GM21447 (cell line): ENCODE data around the gene SYMPK.

Experiments
- ATAC-seq: cut with Tn5 transposase; IDR thresholded peaks from one replicate; pipeline ENCODE4 v1.9.1; 2021; ENCODE audit not compliant: unreplicated experiment

SYMPK gene

GRCh38 chr19:45768655-45768983, 94.3 kb downstream of the SYMPK start:
- no peak for ATAC-seq

GRCh38 chr19:45767881-45768654, 94.9 kb downstream of the SYMPK start:
- no peak for ATAC-seq

GRCh38 chr19:45767410-45767880, 95.5 kb downstream of the SYMPK start:
- ATAC-seq = no peak

GRCh38 chr19:45766869-45767346, 96.0 kb downstream of the SYMPK start:
- ATAC-seq = no peak

- ATAC-seq = no peak
Observed at GRCh38 chr19:45766296-45766868, 96.6 kb downstream of the SYMPK start.

- no peak for ATAC-seq
Observed at GRCh38 chr19:45765702-45766295, 97.1 kb downstream of the SYMPK start.
